Chondrocyte (in vitro differentiated cells): ENCODE measurements around the gene STK40. TPM values are rescaled to one million over a fixed set of nuclear protein-coding genes. Genes with fewer than 3 reads are reported as not detected.
A peak's percentile ranks its signal among the peaks of the same experiment; 100 is the strongest.

Experiments
- DNase-seq: peaks from one replicate; pipeline ENCODE4 v3.0.0; 2021; ENCODE audit warnings: mixed read lengths, low spot score
- H3K27ac Mint-ChIP-seq: one replicate; pipeline ENCODE4 v1.8.0; 2021; ENCODE audit warnings: mild to moderate bottlenecking, moderate library complexity, mixed read lengths; ENCODE audit not compliant: unreplicated experiment
- H3K27me3 Mint-ChIP-seq: 2 replicates; pipeline ENCODE4 v1.8.0; 2021; ENCODE audit warnings: low read depth, mixed read lengths
- H3K36me3 Mint-ChIP-seq: 2 replicates; pipeline ENCODE4 v1.8.0; 2021; ENCODE audit warnings: low read depth, mixed read lengths
- H3K4me1 Mint-ChIP-seq: 2 replicates; pipeline ENCODE4 v1.8.0; 2021; ENCODE audit warnings: low read depth, mild to moderate bottlenecking, mixed read lengths
- H3K4me3 Mint-ChIP-seq: one replicate; pipeline ENCODE4 v1.8.0; 2021; ENCODE audit warnings: mild to moderate bottlenecking, moderate library complexity, mixed read lengths; ENCODE audit not compliant: unreplicated experiment
- H3K9me3 Mint-ChIP-seq: 2 replicates; pipeline ENCODE4 v1.8.0; 2021; ENCODE audit warnings: low read depth, mixed read lengths
- CTCF ChIP-seq: fragments of 200-600 bp; sonication (generic); IDR thresholded peaks from 2 replicates; pipeline ENCODE4 v1.5.0; 2021; ENCODE audit warnings: antibody characterized with exemption, mild to moderate bottlenecking, moderate library complexity
- total RNA-seq: library from RNA; stranded (reverse); gene quantifications from 3 replicates; pipeline ENCODE4 v1.2.1, GENCODE V29; 2021

STK40 gene
- total RNA-seq, 1 donor from 2014 or later, result 63.7 TPM

GRCh38 chr1:36323636-36324352 is 61.9 kb downstream of the STK40 start, which contains the start of gene EVA1B:
Gene EVA1B, minus strand, starts transcription at chr1:36323645. Its CDS starts 608 bp downstream, at chr1:36323037.
- Mint-ChIP-seq H3K27me3 (no peaks in the 10 kb centered on the region), H3K4me1 (peaks cover 47% of the 10 kb centered on the region), H3K36me3 (peaks cover 2% of the 10 kb centered on the region), H3K27ac (peak within 1 kb of the TSS; percentile 91), H3K9me3 (no peaks in the 10 kb centered on the region), H3K4me3 (peak within 1 kb of the TSS; percentile 77)
- DNase-seq, result no peak
- no peak for TF ChIP-seq CTCF

GRCh38 chr1:36322786-36323635 is 62.7 kb downstream of the STK40 start:
- Mint-ChIP-seq H3K36me3 (peaks cover 5% of the 10 kb centered on the region), H3K27ac (peak overlapping the region; percentile 85), H3K27me3 (no peaks in the 10 kb centered on the region), H3K9me3 (no peaks in the 10 kb centered on the region), H3K4me3 (peak overlapping the region; percentile 77), H3K4me1 (peaks cover 42% of the 10 kb centered on the region)
- no peak for DNase-seq
- TF ChIP-seq CTCF, result no peak

GRCh38 chr1:36322041-36322785 is 63.5 kb downstream of the STK40 start:
- Mint-ChIP-seq H3K9me3 (no peaks in the 10 kb centered on the region), H3K4me1 (peaks cover 34% of the 10 kb centered on the region), H3K36me3 (peaks cover 5% of the 10 kb centered on the region), H3K27me3 (no peaks in the 10 kb centered on the region), H3K27ac (peak overlapping the region; percentile 89), H3K4me3 (peak overlapping the region; percentile 77)
- no peak for TF ChIP-seq CTCF
- no peak for DNase-seq

GRCh38 chr1:36321119-36321951 is 64.4 kb downstream of the STK40 start:
- peak; percentile 95 for DNase-seq
- Mint-ChIP-seq H3K4me3 (peak overlapping the region; percentile 77), H3K9me3 (no peaks in the 10 kb centered on the region), H3K27me3 (no peaks in the 10 kb centered on the region), H3K4me1 (peaks cover 26% of the 10 kb centered on the region), H3K27ac (peak overlapping the region; percentile 89), H3K36me3 (peaks cover 7% of the 10 kb centered on the region)
- no peak for TF ChIP-seq CTCF
